HepG2 (cell line): Measurements from ENCODE around the gene ERP27. TPM values are rescaled to one million over a fixed set of nuclear protein-coding genes. Genes with fewer than 3 reads are reported as not detected.
A peak's percentile ranks its signal among the peaks of the same experiment; 100 is the strongest.

Experiments
- ATAC-seq: fragments of 200-7000 bp; cut with Tn5 transposase; 3 replicates; pipeline ENCODE4 v1.9.1; 2020; ENCODE audit warnings: mild to moderate bottlenecking, moderate library complexity
- BruUV-seq: library from RNA; stranded (reverse); fragments of 400-500 nt; replicated peaks from 2 replicates; lab custom pipeline; 2021; lab: Mats Ljungman, UMichigan
- CTCF ChIA-PET: fragments of 300-600 bp; formaldehyde crosslinking; extraction: SDS; loops from one replicate; lab custom pipeline; 2021; ENCODE audit warnings: low total read pairs, inconsistent platforms, low intra/inter-chr PET ratio; lab: Yijun Ruan, JAX
- POLR2A ChIA-PET: fragments of 350-600 bp; sonication (Branson Sonifier 250); formaldehyde crosslinking; loops from one replicate; lab custom pipeline; 2020; ENCODE audit warnings: antibody characterized with exemption, inconsistent platforms; lab: Yijun Ruan, JAX
- DNase-seq: peaks from one replicate; pipeline ENCODE4 v3.0.0-alpha.2; 2015; ENCODE audit warnings: low spot score
- FAIRE-seq: peaks from 3 replicates; lab custom pipeline; 2011; peaks lifted over from hg19 to GRCh38; lab: Jason Lieb, UNC
- H2AFZ ChIP-seq: one replicate; pipeline ENCODE4 v1.6.1; 2011; ENCODE audit warnings: low read length, inconsistent platforms
- H3K27ac ChIP-seq: fragments of 300-600 bp; 3 replicates; pipeline ENCODE4 v1.8.0; 2011; ENCODE audit warnings: mixed run types, mild to moderate bottlenecking, mixed read lengths, low read length, inconsistent platforms; ENCODE audit not compliant: insufficient read depth; ENCODE audit errors: extremely low read length
- H3K27me3 ChIP-seq, 2 experiments: fragments of 200-600 bp in 1 of 2; 2 replicates in 1 of 2; 3 replicates in 1 of 2; pipeline versions ENCODE4 v1.6.0 to v1.8.0; 2011; ENCODE audit warnings: low read length in 2 of 2, mild to moderate bottlenecking in 2 of 2, moderate library complexity in 2 of 2, inconsistent platforms in 1 of 2; ENCODE audit not compliant: insufficient read depth in 2 of 2, control insufficient read depth in 1 of 2
- H3K36me3 ChIP-seq, 2 experiments: fragments of 200-600 bp in 1 of 2; replicated peaks in 1 of 2; 2 replicates in 1 of 2; 3 replicates in 1 of 2; pipeline versions ENCODE4 v1.5.1 to v1.8.0; 2011; ENCODE audit warnings: low read length in 2 of 2, inconsistent platforms in 1 of 2; ENCODE audit not compliant: insufficient read depth in 2 of 2, control insufficient read depth in 1 of 2
- H3K4me1 ChIP-seq: 2 replicates; pipeline ENCODE4 v1.5.1; 2012; ENCODE audit warnings: low read length, inconsistent platforms; ENCODE audit not compliant: insufficient read depth
- H3K4me2 ChIP-seq: 2 replicates; pipeline ENCODE4 v1.6.0; 2011; ENCODE audit warnings: low read depth, low read length, inconsistent platforms
- H3K4me3 ChIP-seq, 3 experiments: fragments of 200-600 bp in 1 of 3; sonication (generic), shearing (Covaris generic) in 1 of 3; replicated peaks in 1 of 3; 2 replicates each; pipeline ENCODE4 v1.5.1; 2011 to 2016; ENCODE audit warnings: low read length in 3 of 3, inconsistent platforms in 2 of 3, low read depth in 2 of 3, mild to moderate bottlenecking in 2 of 3, control low read depth in 1 of 3, mixed read lengths in 1 of 3; ENCODE audit not compliant: insufficient read depth in 1 of 3
- H3K79me2 ChIP-seq: one replicate; pipeline ENCODE4 v1.6.1; 2011; ENCODE audit warnings: low read length, inconsistent platforms; ENCODE audit not compliant: insufficient read depth
- H3K9ac ChIP-seq: 2 replicates; pipeline ENCODE4 v1.6.0; 2011; ENCODE audit warnings: mild to moderate bottlenecking, low read depth, low read length, inconsistent platforms; ENCODE audit not compliant: insufficient read depth
- H3K9me3 ChIP-seq: 2 replicates; pipeline ENCODE4 v1.5.1; 2012; ENCODE audit warnings: mild to moderate bottlenecking, low read length
- H4K20me1 ChIP-seq: 2 replicates; pipeline ENCODE4 v1.6.0; 2011; ENCODE audit warnings: inconsistent platforms, mild to moderate bottlenecking, low read length, moderate library complexity; ENCODE audit not compliant: insufficient read depth
- CEBPB ChIP-seq: IDR thresholded peaks from 2 replicates; pipeline ENCODE4 v1.6.1; 2011; ENCODE audit warnings: low read depth, low read length, improper control_type of control experiment, borderline replicate concordance
- CREB1 ChIP-seq, 2 experiments: fragments of 450-650 bp in 1 of 2; IDR thresholded peaks; 2 replicates each; pipeline ENCODE4 v1.6.1; 2016 to 2017; ENCODE audit warnings: control low read depth in 1 of 2, mild to moderate bottlenecking in 1 of 2, missing compliant biosample characterization in 1 of 2, missing genetic modification characterization in 1 of 2
- DPF2 ChIP-seq: sonication (generic); formaldehyde crosslinking; IDR thresholded peaks from 2 replicates; pipeline ENCODE4 v1.4.0; 2020; ENCODE audit warnings: mild to moderate bottlenecking, low read depth, missing genetic modification reagents, borderline replicate concordance
- DR1 ChIP-seq: sonication (generic); formaldehyde crosslinking; IDR thresholded peaks from 2 replicates; pipeline ENCODE4 v1.8.0; 2021; ENCODE audit warnings: mild to moderate bottlenecking, missing genetic modification reagents, inconsistent platforms
- NFYC ChIP-seq: IDR thresholded peaks from 2 replicates; pipeline ENCODE4 v1.6.1; 2016; ENCODE audit warnings: missing genetic modification reagents, missing compliant biosample characterization
- NONO ChIP-seq, 2 experiments: fragments of 450-650 bp in 1 of 2; sonication (generic) in 1 of 2; formaldehyde crosslinking in 1 of 2; IDR thresholded peaks in 1 of 2; conservative IDR thresholded peaks in 1 of 2; 2 replicates each; pipeline versions ENCODE4 v1.6.1 to v1.8.0; 2017 to 2022; ENCODE audit warnings: mild to moderate bottlenecking in 1 of 2, missing genetic modification reagents in 1 of 2, moderate library complexity in 1 of 2
- TRIM24 ChIP-seq: sonication (generic); formaldehyde crosslinking; IDR thresholded peaks from 2 replicates; pipeline ENCODE4 v1.8.0; 2022; ENCODE audit warnings: mild to moderate bottlenecking, missing genetic modification reagents
- ZNF263 ChIP-seq: sonication (generic); formaldehyde crosslinking; IDR thresholded peaks from 2 replicates; pipeline ENCODE4 v1.4.0; 2020; ENCODE audit warnings: missing genetic modification reagents
- ZNF660 ChIP-seq: sonication (generic); formaldehyde crosslinking; IDR thresholded peaks from 2 replicates; pipeline ENCODE4 v1.5.1; 2020; ENCODE audit warnings: mild to moderate bottlenecking, low read depth, missing genetic modification reagents, borderline replicate concordance
- WGBS: methylation state at CpG from one replicate; pipeline ENCODE4 v1.1.6; 2017; ENCODE audit warnings: low lambda C conversion rate; 5-methylcytosine and 5-hydroxymethylcytosine counted together
- in situ Hi-C: cut with HindIII; loops from 2 replicates; pipeline ENCODE4 v1.10.0; 2017; ENCODE audit warnings: low pct_unique_long_range_greater_than_20kb; ENCODE audit not compliant: extremely low pct_ligation_motif_present
- intact Hi-C: fragments of 100-400 bp; cut with micrococcal nuclease; formaldehyde crosslinking; loops from one replicate; pipeline ENCODE4 v1.10.0; 2022; ENCODE audit not compliant: unreplicated experiment
- polyA plus RNA-seq, 8 experiments: library from polyadenylated mRNA; depleted of rRNA in 3 of 8; stranded (reverse) in 7 of 8; unstranded in 1 of 8; fragments of >200 nt; fragmentation: Illumina TruSeq in 4 of 8; extraction: Trizol in 4 of 8; gene quantifications; 2 replicates each; pipeline versions ENCODE4 v1.2.1 to v1.2.3, GENCODE V29; 2011 to 2016; ENCODE audit warnings: low read depth in 4 of 8, missing spikeins in 1 of 8, mixed read lengths in 1 of 8; ENCODE audit not compliant: insufficient read depth in 1 of 8
- total RNA-seq, 5 experiments: library from RNA; depleted of rRNA; stranded (reverse); fragments of >200 nt; fragmentation: Illumina TruSeq; extraction: Trizol; gene quantifications; 2 replicates each; pipeline ENCODE4 v1.2.3, GENCODE V29; 2016; ENCODE audit warnings: low read depth in 1 of 5
- TF ChIP-seq, protein P1 (sequence below): IDR thresholded peaks from 2 replicates; pipeline ENCODE4 v1.6.1; 2016; ENCODE audit warnings: low read depth
- TF ChIP-seq, protein P2 (sequence below): IDR thresholded peaks from 2 replicates; pipeline ENCODE4 v1.6.1; 2012; ENCODE audit warnings: low read depth, low read length, improper control_type of control experiment

Gene ERP27
- total and polyA plus RNA-seq, 2 of the 13 experiments (the other 11 are each of a cell fraction or from before 2014, with no cell fraction given), result 1.8 to 6.6 TPM

DNA sequence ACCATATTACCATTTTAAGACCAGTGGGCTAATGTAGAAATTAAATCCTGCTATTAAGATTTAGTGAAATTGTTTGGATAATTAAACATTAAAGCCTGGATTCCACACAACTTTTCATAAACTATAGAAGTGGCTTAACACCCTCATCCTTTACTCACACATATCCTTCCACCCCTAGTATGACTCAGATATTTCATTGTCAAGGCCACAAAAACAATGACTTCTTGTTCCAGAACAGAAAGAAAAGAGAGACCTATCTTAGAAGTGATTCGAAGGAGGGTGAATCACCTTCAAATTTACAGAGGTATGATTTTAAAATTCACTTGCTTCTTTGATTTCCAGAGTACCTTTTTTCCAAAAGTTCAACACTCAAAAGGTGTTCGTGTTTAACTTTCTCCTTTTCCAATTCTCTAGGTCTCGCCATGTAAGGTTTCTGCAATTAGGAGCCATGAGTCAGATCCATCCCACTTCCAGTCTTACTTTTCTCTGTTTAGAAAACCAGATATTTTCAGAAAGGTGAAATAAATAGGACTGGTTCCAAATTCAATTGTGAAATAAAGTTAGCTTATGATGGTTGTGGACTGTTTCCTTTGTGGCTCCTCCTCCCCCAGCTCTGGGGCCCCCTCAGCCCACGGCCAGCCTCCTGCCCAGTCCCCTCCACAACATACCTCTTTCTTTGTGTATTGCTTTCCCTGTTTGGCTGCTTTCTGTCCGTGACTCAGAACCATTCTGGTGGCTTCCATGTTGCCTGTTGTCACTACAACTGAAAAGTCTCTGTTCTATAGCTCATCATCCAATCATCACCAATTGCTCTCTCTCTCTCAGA is 28.0 kb downstream of the ERP27 start (continued):
- no peak for TF ChIP-seq DR1 (CRISPR knock-in tag)
- TF ChIP-seq NFYC (CRISPR knock-in tag), result no peak
- TF ChIP-seq ZNF660 (CRISPR knock-in tag), result no peak
- TF ChIP-seq, protein P1, sequence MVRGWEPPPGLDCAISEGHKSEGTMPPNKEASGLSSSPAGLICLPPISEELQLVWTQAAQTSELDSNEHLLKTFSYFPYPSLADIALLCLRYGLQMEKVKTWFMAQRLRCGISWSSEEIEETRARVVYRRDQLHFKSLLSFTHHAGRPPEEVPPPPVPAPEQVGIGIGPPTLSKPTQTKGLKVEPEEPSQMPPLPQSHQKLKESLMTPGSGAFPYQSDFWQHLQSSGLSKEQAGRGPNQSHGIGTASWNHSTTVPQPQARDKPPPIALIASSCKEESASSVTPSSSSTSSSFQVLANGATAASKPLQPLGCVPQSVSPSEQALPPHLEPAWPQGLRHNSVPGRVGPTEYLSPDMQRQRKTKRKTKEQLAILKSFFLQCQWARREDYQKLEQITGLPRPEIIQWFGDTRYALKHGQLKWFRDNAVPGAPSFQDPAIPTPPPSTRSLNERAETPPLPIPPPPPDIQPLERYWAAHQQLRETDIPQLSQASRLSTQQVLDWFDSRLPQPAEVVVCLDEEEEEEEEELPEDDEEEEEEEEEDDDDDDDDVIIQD, result no peak
- TF ChIP-seq TRIM24, result no peak
- TF ChIP-seq, protein P2, sequence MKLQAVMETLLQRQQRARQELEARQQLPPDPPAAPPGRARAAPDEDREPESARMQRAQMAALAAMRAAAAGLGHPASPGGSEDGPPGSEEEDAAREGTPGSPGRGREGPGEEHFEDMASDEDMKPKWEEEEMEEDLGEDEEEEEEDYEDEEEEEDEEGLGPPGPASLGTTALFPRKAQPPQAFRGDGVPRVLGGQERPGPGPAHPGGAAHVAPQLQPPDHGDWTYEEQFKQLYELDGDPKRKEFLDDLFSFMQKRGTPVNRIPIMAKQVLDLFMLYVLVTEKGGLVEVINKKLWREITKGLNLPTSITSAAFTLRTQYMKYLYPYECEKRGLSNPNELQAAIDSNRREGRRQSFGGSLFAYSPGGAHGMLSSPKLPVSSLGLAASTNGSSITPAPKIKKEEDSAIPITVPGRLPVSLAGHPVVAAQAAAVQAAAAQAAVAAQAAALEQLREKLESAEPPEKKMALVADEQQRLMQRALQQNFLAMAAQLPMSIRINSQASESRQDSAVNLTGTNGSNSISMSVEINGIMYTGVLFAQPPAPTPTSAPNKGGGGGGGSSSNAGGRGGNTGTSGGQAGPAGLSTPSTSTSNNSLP, result no peak
- TF ChIP-seq ZNF263, result no peak
- no peak for TF ChIP-seq NONO (IDR thresholded peaks at IDR 0.05)
- TF ChIP-seq NONO (CRISPR knock-in tag; conservative IDR thresholded peaks at IDR 0.05), result no peak

DNA sequence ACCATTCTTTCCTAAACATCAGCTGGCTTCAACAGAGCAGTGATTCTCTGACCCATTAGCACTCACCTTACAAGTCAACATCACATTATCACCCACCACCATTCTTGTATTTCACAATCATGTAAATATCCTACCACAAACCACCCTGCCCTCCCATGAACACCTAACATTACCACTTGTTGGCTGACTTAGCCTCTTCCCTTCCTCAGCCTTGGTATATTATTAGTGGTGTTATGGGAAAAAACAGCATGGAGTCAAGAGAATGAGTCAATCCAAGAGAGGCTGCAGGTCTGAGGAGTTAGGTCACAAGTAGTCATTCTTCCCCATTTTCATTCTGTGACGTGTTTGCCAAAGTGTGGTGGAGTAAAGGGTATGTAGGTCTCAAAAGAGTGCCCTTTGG is 30.4 kb downstream of the ERP27 start:
- Histone ChIP-seq H3K27ac (no peak overlapping the region), H3K79me2 (no peaks in the 10 kb centered on the region), H4K20me1 (no peaks in the 10 kb centered on the region), H3K36me3 (no peaks in the 10 kb centered on the region), H3K9me3 (no peaks in the 10 kb centered on the region), H3K4me3 (no peak overlapping the region), H3K27me3 (no peaks in the 10 kb centered on the region), H3K4me1 (no peaks in the 10 kb centered on the region), H3K4me2 (no peak overlapping the region), H2AFZ (no peak overlapping the region), H3K9ac (no peak overlapping the region)
- no peak for DNase-seq
- POLR2A ChIA-PET, result no interaction called here
- 6% methylated on average over 1 of the region's 1 CpG for WGBS
- no peak for ATAC-seq
- CTCF ChIA-PET, result no interaction called here
- intact Hi-C loops (no loop called here), in situ Hi-C loops (no loop called here)
- no TSS peak for BruUV-seq
- FAIRE-seq, result no peak
- TF ChIP-seq DPF2 (CRISPR knock-in tag), result no peak
- TF ChIP-seq CEBPB, result peak; percentile 33; the same call in 1 of the 2 replicates
- 0 out of 2 replicates have a peak, but pooled peaks have one; percentile 22 for TF ChIP-seq CREB1 (IDR thresholded peaks at IDR 0.05)
- no peak for TF ChIP-seq CREB1 (CRISPR knock-in tag; IDR thresholded peaks at IDR 0.05)
